HG03457 (cell line): ENCODE results near the gene ZFYVE19.

ENCODE experiments used
- ATAC-seq: cut with Tn5 transposase; IDR thresholded peaks from one replicate; pipeline ENCODE4 v1.9.1; 2021; ENCODE audit warnings: moderate number of reproducible peaks; ENCODE audit not compliant: unreplicated experiment

Gene ZFYVE19

GRCh38 chr15:40812721-40813425, 6.0 kb downstream of the ZFYVE19 start:
- no peak for ATAC-seq

GRCh38 chr15:40815042-40815698, 8.3 kb downstream of the ZFYVE19 start:
- no peak for ATAC-seq

GRCh38 chr15:40819048-40819447, 12.2 kb downstream of the ZFYVE19 start:
- ATAC-seq = no peak

GRCh38 chr15:40821195-40821594, 14.3 kb downstream of the ZFYVE19 start:
- ATAC-seq = no peak

- no peak for ATAC-seq
Observed at GRCh38 chr15:40823572-40824343, 16.9 kb downstream of the ZFYVE19 start.

- ATAC-seq = no peak
Observed at GRCh38 chr15:40825661-40826422, 19.0 kb downstream of the ZFYVE19 start.

GRCh38 chr15:40826423-40827075, 19.7 kb downstream of the ZFYVE19 start:
- no peak for ATAC-seq

GRCh38 chr15:40828447-40829036, 21.7 kb downstream of the ZFYVE19 start, which contains the start of gene PPP1R14D:
TSS of gene PPP1R14D (minus strand) at chr15:40828708. CDS start at chr15:40828641, 67 bp downstream.
- ATAC-seq = no peak

- ATAC-seq = no peak
Observed at GRCh38 chr15:40829115-40829514, 22.2 kb downstream of the ZFYVE19 start.

- ATAC-seq = no peak
Observed at GRCh38 chr15:40830884-40831283, 24.0 kb downstream of the ZFYVE19 start.

GRCh38 chr15:40831861-40832260, 25.0 kb downstream of the ZFYVE19 start:
- ATAC-seq = no peak

- ATAC-seq = no peak
Observed at GRCh38 chr15:40832903-40833302, 26.0 kb downstream of the ZFYVE19 start.

- no peak for ATAC-seq
Observed at GRCh38 chr15:40836020-40836419, 29.1 kb downstream of the ZFYVE19 start.

- no peak for ATAC-seq
Observed at GRCh38 chr15:40838756-40839155, 31.9 kb downstream of the ZFYVE19 start.

- no peak for ATAC-seq
Observed at GRCh38 chr15:40841741-40842140, 34.9 kb downstream of the ZFYVE19 start.

- no peak for ATAC-seq
Observed at GRCh38 chr15:40843261-40843884, 36.5 kb downstream of the ZFYVE19 start.

- no peak for ATAC-seq
Observed at GRCh38 chr15:40843885-40844695, 37.2 kb downstream of the ZFYVE19 start, which contains the start of gene SPINT1. TSS of gene SPINT1 (plus strand) at chr15:40844048. CDS start at chr15:40844555, 507 bp downstream.

GRCh38 chr15:40844696-40845030, 37.8 kb downstream of the ZFYVE19 start:
- ATAC-seq = no peak

- no peak for ATAC-seq
Observed at GRCh38 chr15:40845036-40845435, 38.1 kb downstream of the ZFYVE19 start.
